Progenitor cell of endocrine pancreas (in vitro differentiated cells): ENCODE results near the gene TMEM135. TPM values are rescaled to one million over a fixed set of nuclear protein-coding genes. Genes with fewer than 3 reads are reported as not detected.

Experiments
- DNase-seq: peaks from one replicate; pipeline ENCODE4 v3.0.0; 2021; ENCODE audit warnings: low spot score; ENCODE audit not compliant: unreplicated experiment
- H3K27ac Mint-ChIP-seq: 2 replicates; pipeline ENCODE4 v1.8.0; 2021; ENCODE audit warnings: mild to moderate bottlenecking, moderate library complexity, mixed read lengths
- H3K27me3 Mint-ChIP-seq: 2 replicates; pipeline ENCODE4 v1.8.0; 2021; ENCODE audit warnings: mixed read lengths
- H3K36me3 Mint-ChIP-seq: 2 replicates; pipeline ENCODE4 v1.8.0; 2022; ENCODE audit warnings: mixed read lengths; ENCODE audit not compliant: insufficient read depth
- H3K4me1 Mint-ChIP-seq: 2 replicates; pipeline ENCODE4 v1.8.0; 2021; ENCODE audit warnings: low read depth, mixed read lengths
- H3K4me3 Mint-ChIP-seq: 2 replicates; pipeline ENCODE4 v1.8.0; 2021; ENCODE audit warnings: low read depth, mild to moderate bottlenecking, moderate library complexity, mixed read lengths
- H3K9me3 Mint-ChIP-seq: 2 replicates; pipeline ENCODE4 v1.8.0; 2021; ENCODE audit warnings: low read depth, mixed read lengths
- CTCF ChIP-seq: fragments of 200-600 bp; sonication (generic); IDR thresholded peaks from one replicate; pipeline ENCODE4 v1.5.0; 2021; ENCODE audit warnings: antibody characterized with exemption, mild to moderate bottlenecking; ENCODE audit not compliant: unreplicated experiment
- total RNA-seq: library from RNA; stranded (reverse); gene quantifications from 2 replicates; pipeline ENCODE4 v1.2.1, GENCODE V29; 2021

Gene TMEM135
- total RNA-seq, 1 donor from 2014 or later, result 33.0 TPM

- Mint-ChIP-seq H3K4me3 (no peak overlapping the region), H3K9me3 (no peaks in the 10 kb centered on the region), H3K27me3 (no peaks in the 10 kb centered on the region), H3K36me3 (no peaks in the 10 kb centered on the region), H3K27ac (no peak overlapping the region), H3K4me1 (peaks cover 9% of the 10 kb centered on the region)
- TF ChIP-seq CTCF, result no peak
- DNase-seq, result no peak
Measured at GRCh38 chr11:87260811-87261210, 223.1 kb downstream of the TMEM135 start.

DNA sequence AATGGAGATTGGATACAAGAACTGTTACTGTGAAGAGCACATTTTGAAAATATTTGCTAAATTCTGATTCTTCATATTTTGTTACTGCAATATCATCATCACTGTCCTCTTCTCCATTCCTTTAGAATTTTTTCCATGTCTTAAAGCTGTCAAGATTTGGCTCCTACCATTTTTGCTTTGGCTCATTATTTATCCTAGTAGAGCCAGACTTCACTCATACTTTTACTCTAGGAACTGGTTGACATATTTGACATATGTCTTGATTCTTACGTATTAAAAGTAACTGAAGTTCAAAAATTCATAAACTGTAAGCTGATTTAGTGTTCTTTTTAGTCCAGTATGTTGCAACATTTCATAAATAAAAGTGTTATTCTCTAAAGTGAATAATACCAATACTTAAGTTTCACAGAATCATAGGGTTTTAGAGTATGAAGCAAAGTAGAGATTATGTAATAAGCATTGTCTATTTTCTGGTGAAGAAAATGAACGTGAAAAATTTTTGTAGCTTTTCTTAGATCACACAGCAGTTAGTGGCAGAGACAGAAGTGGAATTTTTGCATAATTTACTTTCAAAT, 225.6 kb downstream of the TMEM135 start:
- Mint-ChIP-seq H3K36me3 (peaks cover 1% of the 10 kb centered on the region), H3K27ac (no peak overlapping the region), H3K4me1 (peaks cover 9% of the 10 kb centered on the region), H3K9me3 (no peaks in the 10 kb centered on the region), H3K27me3 (no peaks in the 10 kb centered on the region), H3K4me3 (no peak overlapping the region)
- DNase-seq, result no peak
- TF ChIP-seq CTCF, result no peak

GRCh38 chr11:87263979-87264378, 226.2 kb downstream of the TMEM135 start:
- H3K27me3 Mint-ChIP-seq, result no peaks in the 10 kb centered on the region
- H3K4me1 Mint-ChIP-seq, result peaks cover 11% of the 10 kb centered on the region
- no peak for DNase-seq
- H3K27ac Mint-ChIP-seq, result no peak overlapping the region
- no peak overlapping the region for H3K4me3 Mint-ChIP-seq
- H3K36me3 Mint-ChIP-seq, result peaks cover 1% of the 10 kb centered on the region
- H3K9me3 Mint-ChIP-seq, result no peaks in the 10 kb centered on the region
- no peak for TF ChIP-seq CTCF

- no peak for DNase-seq
- H3K4me3 Mint-ChIP-seq, result no peak overlapping the region
- H3K27me3 Mint-ChIP-seq, result no peaks in the 10 kb centered on the region
- H3K27ac Mint-ChIP-seq, result no peak overlapping the region
- H3K4me1 Mint-ChIP-seq, result peaks cover 6% of the 10 kb centered on the region
- TF ChIP-seq CTCF, result no peak
- peaks cover 1% of the 10 kb centered on the region for H3K36me3 Mint-ChIP-seq
- no peaks in the 10 kb centered on the region for H3K9me3 Mint-ChIP-seq
Measured at GRCh38 chr11:87265132-87265531, 227.4 kb downstream of the TMEM135 start.

- Mint-ChIP-seq H3K27me3 (no peaks in the 10 kb centered on the region), H3K4me1 (peaks cover 3% of the 10 kb centered on the region), H3K9me3 (no peaks in the 10 kb centered on the region), H3K4me3 (no peak overlapping the region), H3K36me3 (peaks cover 1% of the 10 kb centered on the region), H3K27ac (no peak overlapping the region)
- TF ChIP-seq CTCF, result no peak
- DNase-seq, result no peak
Measured at GRCh38 chr11:87265979-87266378, 228.2 kb downstream of the TMEM135 start.
